Right atrium auricular region (tissue), 2 donors: ENCODE data around the gene TBXAS1. TPM values are rescaled to one million over a fixed set of nuclear protein-coding genes. Genes with fewer than 3 reads are reported as not detected.

ENCODE experiments used
- DNase-seq: peaks from one replicate; pipeline ENCODE4 v3.0.0-alpha.2; 2019; ENCODE audit warnings: low spot score
- H3K27ac ChIP-seq, 2 donors: fragments of 200-600 bp; sonication (generic); 1 replicate in 1 of 2; 2 replicates in 1 of 2; pipeline ENCODE4 v1.5.1; 2016 to 2019
- H3K27me3 ChIP-seq, 2 donors: fragments of 200-600 bp; sonication (generic); one replicate each; pipeline versions ENCODE4 v1.5.1 to v1.6.0; 2017 to 2019
- H3K36me3 ChIP-seq: fragments of 200-600 bp; sonication (generic); one replicate; pipeline ENCODE4 v1.5.1; 2016
- H3K4me1 ChIP-seq, 2 donors: fragments of 200-600 bp; sonication (generic); one replicate each; pipeline versions ENCODE4 v1.5.1 to v1.6.0; 2017 to 2019
- H3K4me3 ChIP-seq, 2 donors: fragments of 200-600 bp; sonication (generic); 1 replicate in 1 of 2; 2 replicates in 1 of 2; pipeline ENCODE4 v1.5.1; 2017 to 2019; ENCODE audit warnings: mild to moderate bottlenecking in 1 of 2, moderate library complexity in 1 of 2
- H3K9me3 ChIP-seq, 2 donors: fragments of 200-600 bp; sonication (generic); one replicate each; pipeline ENCODE4 v1.5.1; 2019
- total RNA-seq, 2 donors: library from RNA; depleted of rRNA; stranded (reverse); fragments of >200 nt; gene quantifications; one replicate each; pipeline ENCODE4 v1.1.0, GENCODE V29; 2016
- TF ChIP-seq, protein P1 (sequence below), 2 donors: fragments of 200-600 bp; sonication (generic); IDR thresholded peaks; one replicate each; pipeline ENCODE4 v1.5.1; 2019; ENCODE audit warnings: antibody characterized with exemption in 2 of 2

TBXAS1 gene
- total RNA-seq, 2 donors from 2014 or later = 4.6 to 15.3 TPM

DNA sequence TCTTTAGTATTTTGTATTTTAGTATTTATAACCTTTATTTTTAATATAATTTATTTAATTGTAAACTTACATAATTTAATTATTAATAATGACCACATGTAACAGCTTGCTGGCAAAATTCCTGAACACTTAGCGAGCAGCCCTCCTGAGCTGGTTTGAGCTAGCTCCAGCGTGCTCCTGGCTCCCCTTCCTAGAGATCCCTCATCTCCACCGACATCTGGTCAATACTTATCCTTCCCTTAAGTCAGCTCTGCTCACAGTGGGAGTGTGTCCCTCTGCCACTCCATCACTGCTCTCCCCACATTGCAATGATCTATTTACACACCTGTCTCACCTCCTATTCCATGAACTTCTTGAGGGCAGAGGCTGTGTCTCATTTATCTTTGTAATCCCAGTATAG lies 20.6 kb upstream of the TBXAS1 start:
- H3K36me3 ChIP-seq = no peaks in the 10 kb centered on the region
- no peak overlapping the region for H3K27ac ChIP-seq
- no peaks in the 10 kb centered on the region for H3K9me3 ChIP-seq
- no peaks in the 10 kb centered on the region for H3K27me3 ChIP-seq
- TF ChIP-seq, protein P1, sequence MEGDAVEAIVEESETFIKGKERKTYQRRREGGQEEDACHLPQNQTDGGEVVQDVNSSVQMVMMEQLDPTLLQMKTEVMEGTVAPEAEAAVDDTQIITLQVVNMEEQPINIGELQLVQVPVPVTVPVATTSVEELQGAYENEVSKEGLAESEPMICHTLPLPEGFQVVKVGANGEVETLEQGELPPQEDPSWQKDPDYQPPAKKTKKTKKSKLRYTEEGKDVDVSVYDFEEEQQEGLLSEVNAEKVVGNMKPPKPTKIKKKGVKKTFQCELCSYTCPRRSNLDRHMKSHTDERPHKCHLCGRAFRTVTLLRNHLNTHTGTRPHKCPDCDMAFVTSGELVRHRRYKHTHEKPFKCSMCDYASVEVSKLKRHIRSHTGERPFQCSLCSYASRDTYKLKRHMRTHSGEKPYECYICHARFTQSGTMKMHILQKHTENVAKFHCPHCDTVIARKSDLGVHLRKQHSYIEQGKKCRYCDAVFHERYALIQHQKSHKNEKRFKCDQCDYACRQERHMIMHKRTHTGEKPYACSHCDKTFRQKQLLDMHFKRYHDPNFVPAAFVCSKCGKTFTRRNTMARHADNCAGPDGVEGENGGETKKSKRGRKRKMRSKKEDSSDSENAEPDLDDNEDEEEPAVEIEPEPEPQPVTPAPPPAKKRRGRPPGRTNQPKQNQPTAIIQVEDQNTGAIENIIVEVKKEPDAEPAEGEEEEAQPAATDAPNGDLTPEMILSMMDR (IDR thresholded peaks at IDR 0.05) = no peak
- H3K4me1 ChIP-seq = no peaks in the 10 kb centered on the region
- H3K4me3 ChIP-seq = no peak overlapping the region
- no peak for DNase-seq

DNA sequence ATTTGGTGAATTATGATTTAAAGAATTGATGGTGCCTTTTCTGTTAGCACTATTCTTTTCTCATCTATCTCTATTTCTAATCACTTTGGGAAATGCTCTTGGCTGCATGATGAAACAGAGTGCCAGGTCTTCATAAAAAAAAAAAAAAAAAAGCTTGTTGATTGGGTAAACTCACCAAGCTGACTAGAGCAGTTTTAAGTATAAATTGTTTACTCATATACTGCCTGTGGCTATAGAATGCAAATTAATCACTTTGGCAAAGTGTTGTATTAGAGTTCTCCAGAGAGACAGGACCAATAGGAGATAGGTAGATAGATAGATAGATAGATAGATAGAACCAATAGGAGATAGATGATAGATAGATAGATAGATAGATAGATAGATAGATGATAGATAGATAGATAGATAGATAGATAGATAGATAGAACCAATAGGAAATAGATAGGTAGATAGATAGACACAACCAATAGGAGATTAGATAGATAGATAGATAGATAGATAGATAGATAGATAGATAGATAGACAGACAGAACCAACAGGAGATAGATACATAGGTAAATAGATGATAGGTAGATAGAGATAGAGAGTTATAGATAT lies 20.1 kb upstream of the TBXAS1 start:
- no peaks in the 10 kb centered on the region for H3K27me3 ChIP-seq
- no peak overlapping the region for H3K27ac ChIP-seq
- H3K4me1 ChIP-seq = no peaks in the 10 kb centered on the region
- no peaks in the 10 kb centered on the region for H3K36me3 ChIP-seq
- no peak overlapping the region for H3K4me3 ChIP-seq
- no peaks in the 10 kb centered on the region for H3K9me3 ChIP-seq
- TF ChIP-seq, protein P1 (IDR thresholded peaks at IDR 0.05) = no peak
- no peak for DNase-seq

DNA sequence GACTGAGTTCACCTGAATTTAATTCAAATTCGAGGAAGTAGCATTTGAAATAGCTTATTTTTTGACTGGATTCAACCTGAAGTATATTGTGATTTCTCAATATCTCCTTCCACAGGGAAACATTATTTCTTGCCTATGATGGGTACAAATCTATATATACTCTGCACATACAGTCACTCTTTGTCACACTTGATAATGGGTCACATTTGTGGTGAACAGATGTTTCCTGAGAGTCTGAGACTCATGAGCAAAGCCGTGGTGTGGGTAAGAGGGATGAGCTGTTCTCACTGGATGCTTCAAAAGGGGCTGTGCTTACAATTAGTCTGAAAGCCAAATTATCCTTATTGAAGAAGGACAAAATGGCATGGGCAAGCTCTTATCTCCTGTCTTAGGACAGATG lies 18.0 kb upstream of the TBXAS1 start:
- TF ChIP-seq, protein P1 (IDR thresholded peaks at IDR 0.05) = no peak
- no peak for DNase-seq
- H3K4me3 ChIP-seq = no peak overlapping the region

DNA sequence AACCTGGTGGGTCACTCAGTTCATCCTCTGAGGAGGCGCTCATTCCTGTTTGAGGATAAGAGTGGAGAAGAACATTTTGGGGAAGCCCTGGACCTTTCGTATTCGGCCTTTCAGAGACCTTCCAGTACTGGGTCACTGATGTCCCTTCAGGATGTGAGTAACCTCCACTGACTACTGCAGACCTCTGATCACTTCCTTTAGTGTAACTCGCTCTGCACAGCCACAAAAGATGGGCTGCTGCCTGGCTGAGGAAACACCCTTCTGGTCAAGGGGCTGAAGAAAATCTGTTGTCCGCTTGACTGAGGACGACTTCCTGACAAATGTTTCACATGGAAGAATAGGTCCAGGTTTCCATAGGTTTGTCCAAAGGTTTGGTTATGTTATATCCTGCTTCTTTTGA lies 15.9 kb upstream of the TBXAS1 start:
- no peak overlapping the region for H3K4me3 ChIP-seq
- H3K4me1 ChIP-seq = no peaks in the 10 kb centered on the region
- DNase-seq = no peak
- TF ChIP-seq, protein P1 (IDR thresholded peaks at IDR 0.05) = no peak
- no peaks in the 10 kb centered on the region for H3K27me3 ChIP-seq
- H3K27ac ChIP-seq = no peak overlapping the region
- H3K9me3 ChIP-seq = no peaks in the 10 kb centered on the region
- no peaks in the 10 kb centered on the region for H3K36me3 ChIP-seq

More for the DNA sequence above, 18.0 kb upstream of the TBXAS1 start:
- no peaks in the 10 kb centered on the region for H3K4me1 ChIP-seq
- H3K9me3 ChIP-seq = no peaks in the 10 kb centered on the region
- H3K27me3 ChIP-seq = no peaks in the 10 kb centered on the region
- H3K36me3 ChIP-seq = no peaks in the 10 kb centered on the region
- H3K27ac ChIP-seq = no peak overlapping the region

DNA sequence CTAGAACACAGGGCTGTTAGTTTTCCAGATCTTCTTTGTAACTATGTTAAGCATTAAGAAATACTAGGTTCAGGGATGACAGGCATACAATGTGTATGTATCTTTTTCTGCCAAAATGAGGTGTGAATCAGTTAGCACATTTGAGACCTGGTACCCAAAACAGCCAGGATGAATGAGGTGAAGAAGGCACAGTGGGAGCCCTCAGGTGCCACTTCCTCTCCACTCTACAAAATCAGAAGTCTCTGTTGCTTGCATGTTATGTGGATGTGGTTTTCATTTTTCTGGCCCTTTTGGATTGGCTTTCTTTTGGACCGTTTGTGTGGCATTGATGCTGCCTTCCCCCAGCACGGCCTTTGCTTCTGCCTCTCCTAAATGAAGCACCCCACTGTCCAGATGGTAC lies 15.4 kb upstream of the TBXAS1 start:
- Histone ChIP-seq H3K36me3 (no peaks in the 10 kb centered on the region), H3K27ac (no peak overlapping the region), H3K27me3 (no peaks in the 10 kb centered on the region), H3K4me3 (no peak overlapping the region), H3K9me3 (no peaks in the 10 kb centered on the region), H3K4me1 (no peaks in the 10 kb centered on the region)
- TF ChIP-seq, protein P1 (IDR thresholded peaks at IDR 0.05) = no peak
- no peak for DNase-seq

DNA sequence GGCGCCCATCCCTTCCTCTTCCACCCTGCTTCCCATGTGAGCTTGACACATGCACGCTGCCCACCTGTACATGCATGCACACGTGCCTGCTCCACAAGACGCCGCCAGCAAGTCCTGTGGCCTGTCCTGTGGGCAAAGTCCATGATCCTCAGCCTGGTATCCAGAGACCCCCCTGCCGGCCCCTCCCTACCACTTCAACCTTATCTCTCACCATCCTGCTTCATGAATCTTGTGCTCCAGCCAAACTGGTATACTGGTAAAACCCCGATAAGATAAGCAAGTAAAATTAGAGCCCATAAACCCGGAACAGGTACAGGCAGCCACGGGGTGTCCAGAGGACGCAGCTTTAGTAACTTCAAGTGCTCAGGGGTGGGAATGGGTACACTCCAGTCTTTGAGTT lies 11.8 kb upstream of the TBXAS1 start:
- no peaks in the 10 kb centered on the region for H3K9me3 ChIP-seq
- H3K4me3 ChIP-seq = no peak overlapping the region
- no peak for DNase-seq
- TF ChIP-seq, protein P1 (IDR thresholded peaks at IDR 0.05) = no peak
- no peaks in the 10 kb centered on the region for H3K36me3 ChIP-seq
- no peaks in the 10 kb centered on the region for H3K4me1 ChIP-seq
- H3K27ac ChIP-seq = no peak overlapping the region
- no peaks in the 10 kb centered on the region for H3K27me3 ChIP-seq
